ENCODE results near the gene SIGLEC1.

The SIGLEC1 gene

GRCh38 chr20:3733119-3733995 is 21.0 kb upstream of the SIGLEC1 start:
- no peak for DNase-seq (ENCODE audit: low read depth in 2 of 2)
- no peak for TF ChIP-seq CTCF (IDR thresholded peaks at IDR 0.05; ENCODE audit: low read depth, low read length)
- no peak overlapping the region for H3K4me3 ChIP-seq (replicated peaks in 1 of 2; ENCODE audit: low read depth in 2 of 2, low read length in 2 of 2)

GRCh38 chr20:3732327-3733118 is 20.1 kb upstream of the SIGLEC1 start, which contains the start of gene HSPA12B:
HSPA12B (plus strand) TSS chr20:3732685; CDS start chr20:3738675, 5,990 bp downstream.
- TF ChIP-seq CTCF (IDR thresholded peaks at IDR 0.05; ENCODE audit: low read depth, low read length) = no peak
- H3K4me3 ChIP-seq (replicated peaks in 1 of 2; ENCODE audit: low read depth in 2 of 2, low read length in 2 of 2) = peak within 1 kb of the TSS in 1 of 2 donors; percentile 8
- DNase-seq (ENCODE audit: low read depth in 2 of 2) = no peak

DNA sequence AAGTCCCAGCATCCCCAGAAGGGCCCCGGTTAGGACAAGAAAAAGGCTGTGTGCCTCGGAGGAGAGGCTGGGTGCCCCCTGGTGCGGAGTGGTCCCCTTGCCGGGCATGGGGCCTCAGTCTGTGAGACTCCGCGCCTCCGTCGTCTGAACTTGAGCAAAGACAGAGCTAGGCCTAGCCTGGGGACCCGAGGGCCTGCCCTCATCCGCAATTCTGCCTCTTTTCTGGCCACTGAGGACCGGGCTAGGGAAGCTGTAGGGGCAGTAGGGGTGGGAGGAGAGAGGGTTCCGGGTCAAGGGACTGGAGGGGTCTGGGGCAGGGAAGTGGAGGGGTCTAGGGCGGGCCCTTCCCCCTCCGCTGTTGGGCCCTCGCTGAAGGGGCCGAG is 19.5 kb upstream of the SIGLEC1 start:
- no peak for TF ChIP-seq CTCF (IDR thresholded peaks at IDR 0.05; ENCODE audit: low read depth, low read length)
- no peak for DNase-seq (ENCODE audit: low read depth in 2 of 2)
- H3K4me3 ChIP-seq (replicated peaks in 1 of 2; ENCODE audit: low read depth in 2 of 2, low read length in 2 of 2) = no peak overlapping the region

- TF ChIP-seq CTCF (IDR thresholded peaks at IDR 0.05; ENCODE audit: low read depth, low read length) = no peak
- H3K4me3 ChIP-seq (replicated peaks in 1 of 2; ENCODE audit: low read depth in 2 of 2, low read length in 2 of 2) = no peak overlapping the region
- no peak for DNase-seq (ENCODE audit: low read depth in 2 of 2)
Observed at GRCh38 chr20:3730803-3731672, 18.6 kb upstream of the SIGLEC1 start.

DNA sequence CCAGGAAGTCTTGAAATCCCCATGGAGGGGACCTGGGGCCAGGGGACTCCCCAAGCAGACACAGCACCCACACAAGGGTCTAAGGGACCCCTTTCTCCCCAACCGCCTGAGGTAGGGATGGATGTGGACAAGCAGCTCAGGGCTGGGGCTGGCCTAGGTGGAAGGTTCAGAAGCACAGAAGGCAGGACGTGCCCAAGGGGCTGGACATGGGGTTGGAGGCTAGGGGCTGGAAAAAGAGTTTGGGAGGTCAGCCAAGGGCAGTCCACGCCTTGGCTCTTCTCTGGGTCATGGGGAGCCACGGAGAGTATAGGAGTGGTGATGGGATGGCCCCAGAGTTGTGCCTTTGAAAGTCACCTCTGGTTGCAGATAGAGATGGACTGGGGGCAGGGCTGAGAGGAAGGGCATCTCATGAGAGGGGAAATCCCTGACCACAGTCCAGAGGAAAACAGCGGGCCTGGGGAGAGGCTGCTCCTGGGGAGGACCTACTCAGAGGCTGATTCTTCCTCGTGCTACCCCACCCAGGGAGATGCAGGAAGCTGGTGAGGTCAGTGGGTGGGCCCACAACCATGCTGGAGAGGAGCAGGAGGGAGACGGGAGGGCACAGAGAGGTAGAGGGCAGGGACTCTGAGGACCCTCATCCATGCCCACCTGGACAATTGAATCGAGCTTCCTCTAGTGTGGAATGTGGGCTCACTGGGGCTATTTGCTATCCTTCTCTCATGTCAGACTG is 17.6 kb upstream of the SIGLEC1 start:
- no peak overlapping the region for H3K4me3 ChIP-seq (replicated peaks in 1 of 2; ENCODE audit: low read depth in 2 of 2, low read length in 2 of 2)
- no peak for DNase-seq (ENCODE audit: low read depth in 2 of 2)
- no peak for TF ChIP-seq CTCF (IDR thresholded peaks at IDR 0.05; ENCODE audit: low read depth, low read length)

- H3K4me3 ChIP-seq (replicated peaks in 1 of 2; ENCODE audit: low read depth in 2 of 2, low read length in 2 of 2) = no peak overlapping the region
- TF ChIP-seq CTCF (IDR thresholded peaks at IDR 0.05; ENCODE audit: low read depth, low read length) = no peak
- DNase-seq (ENCODE audit: low read depth in 2 of 2) = no peak
Observed at GRCh38 chr20:3729378-3729777, 17.0 kb upstream of the SIGLEC1 start.
